NCI-H526 treated with DMSO at 0.1 percent for 48 hours (cell line): ENCODE results near the gene SRRD.
A peak's percentile ranks its signal among the peaks of the same experiment; 100 is the strongest.
"Not testable (repeated sequence)": the region's sequence is repeated elsewhere in the genome, so short reads cannot be mapped to it uniquely, and the experiment has no call there.

ENCODE experiments used
- DNase-seq: peaks from one replicate; lab custom pipeline; 2025; lab: John Stamatoyannopoulos, UW

SRRD gene

DNA sequence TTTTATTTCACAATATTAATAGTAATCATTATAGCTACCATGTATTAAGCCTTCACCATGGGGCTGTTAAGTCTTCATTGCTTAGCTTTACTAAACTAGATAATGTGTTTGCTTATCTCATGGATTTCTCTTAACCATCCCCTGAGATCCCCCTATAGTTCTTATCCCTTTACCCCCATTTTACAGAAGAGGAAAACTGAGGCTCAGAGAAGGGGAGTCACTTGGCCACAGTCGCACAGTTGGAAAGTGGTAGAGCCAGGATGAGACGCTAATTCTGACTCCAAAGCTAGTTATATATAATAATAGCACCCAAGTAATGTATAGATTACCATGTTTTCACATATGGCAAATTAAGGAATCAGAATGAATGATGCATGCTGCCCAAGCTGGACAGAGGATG lies 38.3 kb downstream of the SRRD start:
- DNase-seq: no peak

DNA sequence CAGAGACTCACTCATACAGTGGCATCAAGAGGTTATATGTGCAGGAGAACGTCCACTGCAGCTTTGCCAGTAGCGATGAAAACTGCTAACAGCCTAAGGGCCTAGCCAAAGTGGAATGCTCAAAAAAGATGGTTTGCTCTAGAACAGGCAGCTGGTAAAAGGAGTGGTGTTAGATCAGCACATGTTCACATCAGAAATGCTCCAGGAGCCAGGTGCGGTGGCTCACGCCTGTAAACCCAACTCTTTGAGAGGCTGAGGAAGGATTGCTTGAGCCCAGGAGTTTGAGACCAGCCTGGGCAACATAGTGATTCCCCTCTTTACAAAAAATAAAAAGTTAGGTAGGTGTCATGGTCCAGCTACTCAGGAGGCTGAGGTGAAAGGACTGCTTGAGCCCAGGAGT lies 38.9 kb downstream of the SRRD start:
- no peak for DNase-seq

DNA sequence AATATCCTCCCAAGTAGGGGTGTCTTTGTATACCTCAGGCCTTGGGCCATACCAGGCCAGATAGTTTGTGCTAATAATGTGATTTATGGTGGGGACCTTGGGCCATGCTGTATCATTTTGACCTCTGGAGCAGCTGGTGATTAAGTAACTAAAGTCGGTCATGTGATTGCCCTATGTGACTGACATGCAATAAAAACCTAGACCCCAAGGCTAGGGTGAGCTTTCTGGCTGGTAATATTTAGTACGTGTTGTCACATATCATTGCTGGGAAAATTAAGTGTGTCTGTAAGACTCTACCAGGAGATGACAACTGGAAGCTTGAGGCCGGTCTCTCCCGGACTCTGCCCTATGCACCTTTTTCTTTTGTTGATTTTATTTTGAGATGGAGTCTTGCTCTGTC lies 41.2 kb downstream of the SRRD start:
- no peak for DNase-seq

- DNase-seq: peak; percentile 1
These were observed 42.4 kb downstream of the SRRD start for GRCh38 chr22:26525946-26526564.

GRCh38 chr22:26527167-26527566 lies 43.5 kb downstream of the SRRD start:
- no peak for DNase-seq

DNA sequence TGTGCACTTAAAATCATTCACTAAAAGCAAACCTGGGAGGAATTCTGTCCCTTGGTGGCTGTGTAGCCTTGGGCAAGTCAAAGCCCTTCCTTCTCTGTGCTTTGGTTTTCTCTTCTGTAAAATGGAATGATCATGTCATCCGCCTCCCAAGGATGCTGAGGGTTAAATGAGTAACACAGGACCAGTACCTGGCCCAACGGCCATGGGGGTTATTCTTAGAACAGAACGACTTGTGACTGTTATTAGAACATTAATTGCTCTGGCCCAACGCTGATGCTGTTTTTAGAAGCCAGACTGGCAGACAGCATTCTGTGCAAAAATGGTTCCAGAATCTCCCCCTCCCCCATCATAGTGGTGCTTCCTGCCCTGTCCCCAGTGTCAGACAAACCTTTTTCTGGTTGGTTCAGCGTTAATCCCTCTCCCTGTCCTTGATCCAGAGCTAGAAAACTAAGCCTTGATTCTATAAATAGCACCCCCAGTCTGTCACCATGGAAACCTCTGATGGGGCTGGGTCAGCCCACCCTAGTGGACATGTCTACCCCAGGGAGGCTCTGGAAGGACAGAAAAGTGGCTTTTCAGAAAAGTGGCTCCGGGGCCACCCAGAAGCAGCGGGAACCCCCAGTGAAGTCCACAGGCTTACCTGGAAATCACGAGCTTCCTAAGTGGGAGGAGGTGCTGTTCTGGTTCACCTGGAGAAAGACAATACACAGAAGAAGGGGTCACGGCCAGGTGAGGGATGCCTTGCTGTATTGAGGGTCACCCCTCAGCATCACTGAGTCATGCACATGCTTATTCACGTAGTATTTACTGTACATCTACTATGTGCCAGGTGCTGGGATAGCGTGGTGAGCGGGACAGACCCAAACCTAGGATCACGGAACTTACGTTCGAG lies 44.1 kb downstream of the SRRD start:
- no peak for DNase-seq

DNA sequence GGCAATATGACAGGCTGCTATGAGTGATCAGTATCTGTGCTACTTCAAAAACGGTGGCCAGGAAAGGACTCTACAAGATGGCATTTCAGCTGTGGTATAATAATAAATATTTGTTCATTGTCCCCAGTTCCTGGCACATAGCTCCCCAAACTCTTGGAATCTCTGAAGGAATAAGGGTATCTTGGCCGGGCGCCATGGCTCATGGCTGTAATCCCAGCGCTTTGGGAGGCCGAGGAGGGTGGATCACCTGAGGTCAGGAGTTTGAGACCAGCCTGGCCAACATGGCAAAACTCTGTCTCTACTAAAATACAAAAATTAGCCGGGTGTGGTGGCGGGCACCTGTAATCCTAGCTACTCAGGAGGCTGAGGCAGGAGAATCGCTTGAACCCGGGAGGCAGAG lies 44.8 kb downstream of the SRRD start:
- not testable (repeated sequence) for DNase-seq

GRCh38 chr22:26529345-26529744 lies 45.7 kb downstream of the SRRD start:
- DNase-seq: no peak

GRCh38 chr22:26534171-26534855 lies 50.6 kb downstream of the SRRD start:
- peak; percentile 70 for DNase-seq

- no peak for DNase-seq
These were observed 51.4 kb downstream of the SRRD start for GRCh38 chr22:26534874-26535602.

GRCh38 chr22:26535603-26535908 lies 51.9 kb downstream of the SRRD start:
- no peak for DNase-seq

DNA sequence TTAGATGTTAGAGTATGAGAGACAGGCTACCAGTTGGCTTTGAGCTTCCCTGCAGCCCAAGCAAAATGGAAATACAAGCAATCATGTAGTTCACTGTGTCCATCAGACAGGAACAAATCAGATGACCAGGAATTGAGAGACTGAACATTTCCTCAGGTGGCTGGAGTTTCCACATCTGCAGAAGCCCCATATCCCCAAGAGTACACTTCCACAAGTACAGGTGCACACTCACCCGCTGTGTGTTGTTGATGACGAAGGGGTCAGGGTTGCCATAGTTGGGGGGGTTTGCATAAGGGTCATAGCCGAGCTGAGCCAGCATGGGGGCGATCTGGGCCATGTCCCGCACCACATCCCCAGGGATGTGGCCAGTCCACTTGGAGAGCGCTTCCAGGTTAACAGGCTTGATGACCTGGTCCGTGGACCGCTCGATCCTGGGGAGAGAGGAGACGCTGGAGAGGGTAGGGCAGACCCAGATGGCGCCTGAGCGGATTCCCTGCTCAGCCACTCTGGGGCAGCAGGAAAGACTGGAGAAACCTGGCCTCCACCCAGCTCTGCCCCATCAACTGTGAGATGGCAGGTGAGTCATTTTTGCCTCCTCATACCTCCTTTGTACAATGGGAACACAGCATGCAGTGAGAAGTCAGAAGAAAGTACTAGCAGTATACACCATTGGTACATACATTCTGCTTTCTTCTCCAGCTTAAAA lies 52.5 kb downstream of the SRRD start:
- DNase-seq: no peak

DNA sequence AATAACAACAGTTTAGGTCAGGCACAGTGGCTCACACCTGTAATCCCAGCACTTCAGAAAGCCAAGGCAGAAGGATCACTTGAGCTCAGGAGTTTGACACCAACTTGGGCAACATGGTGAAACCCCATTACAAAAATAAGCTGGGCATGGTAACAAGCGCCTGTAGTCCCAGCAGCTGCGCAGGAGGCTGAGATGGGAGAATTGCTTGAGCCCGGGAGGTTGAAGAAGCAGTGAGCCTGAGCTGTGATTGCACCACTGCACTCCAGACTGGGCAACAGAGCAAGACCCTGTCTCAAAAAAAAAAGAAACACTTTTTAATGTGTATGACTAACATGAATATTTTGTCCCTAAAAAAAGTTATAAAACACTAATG lies 53.1 kb downstream of the SRRD start:
- DNase-seq: no peak

DNA sequence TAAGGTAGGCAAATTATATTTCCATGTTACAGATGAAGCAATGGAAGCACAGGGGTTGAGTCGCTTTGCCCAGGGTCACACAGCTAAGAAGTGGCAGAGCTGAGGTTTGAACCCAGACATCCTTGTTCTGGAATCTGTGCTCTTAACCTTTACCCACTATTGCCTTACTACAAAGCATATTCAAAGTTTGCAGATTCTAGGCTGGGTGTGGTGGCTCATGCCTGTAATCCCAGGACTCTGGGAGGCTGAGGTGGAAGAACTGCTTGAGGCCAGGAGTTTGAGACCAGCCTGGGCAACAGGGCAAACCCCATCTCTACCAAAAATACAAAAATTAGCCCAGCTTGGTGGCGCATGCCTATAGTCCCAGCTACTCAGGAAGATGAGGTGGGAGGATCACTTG lies 56.4 kb downstream of the SRRD start:
- no peak for DNase-seq

GRCh38 chr22:26541167-26541819 lies 57.6 kb downstream of the SRRD start:
- DNase-seq: no peak

DNA sequence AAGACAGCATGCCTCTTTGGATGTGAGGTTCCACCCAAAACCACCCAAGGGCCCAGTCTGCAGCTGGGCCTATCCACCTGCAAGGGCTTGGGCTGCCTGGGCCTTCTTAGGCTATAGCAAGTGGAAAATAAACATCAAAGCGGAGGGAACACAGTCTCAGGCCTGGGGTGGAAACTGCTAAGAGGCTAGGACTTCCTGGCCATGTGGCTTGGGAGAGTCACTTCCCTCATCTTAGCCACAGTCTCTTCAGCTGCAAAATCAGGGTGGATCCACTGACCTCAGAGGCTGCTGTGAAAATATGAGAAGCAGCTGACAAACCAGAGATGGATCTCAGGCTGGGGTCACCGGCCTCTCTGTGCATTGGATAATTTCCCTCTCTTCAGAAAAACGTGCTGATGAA lies 59.2 kb downstream of the SRRD start:
- no peak for DNase-seq
